ENCODE measurements around the gene MARCHF10.
"Not testable (repeated sequence)": the region's sequence is repeated elsewhere in the genome, so short reads cannot be mapped to it uniquely, and the experiment has no call there.

- not testable (repeated sequence) for TF ChIP-seq CTCF (conservative IDR thresholded peaks at IDR 0.05); ZFX (IDR thresholded peaks at IDR 0.05)
These were observed 116.6 kb downstream of the MARCHF10 start for GRCh38 chr17:62691589-62691915.
